Measurements from ENCODE around the gene PHF21B.

DNA sequence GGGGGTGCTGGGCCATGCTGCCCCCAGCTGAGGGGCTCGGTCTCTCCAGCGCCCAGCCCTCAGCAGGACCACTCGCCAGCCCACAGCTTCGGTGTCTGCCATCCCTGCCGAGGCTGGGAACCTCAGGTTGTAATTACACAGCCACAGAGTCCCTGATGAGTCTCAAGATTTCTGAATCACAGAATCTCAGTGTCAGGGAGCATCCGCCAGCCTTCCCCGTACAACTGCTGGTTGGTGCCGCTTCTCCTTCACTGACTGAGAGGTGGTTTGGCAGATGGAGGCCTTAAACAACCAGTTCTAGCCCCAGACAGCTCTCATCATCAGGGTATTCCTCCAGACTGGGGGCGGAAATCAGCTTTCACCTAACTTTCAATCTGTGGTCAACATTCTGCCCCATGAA is 13.7 kb downstream of the PHF21B start:
- TF ChIP-seq CTCF (IDR thresholded peaks at IDR 0.05) (no peak), EZH2phosphoT487 (IDR thresholded peaks at IDR 0.05) (no peak)

Measured in neural progenitor cell (in vitro differentiated cells).